HFF-Myc (cell line): ENCODE results near the gene PPP2R3B.

Experiments used
- DNase-seq: peaks from one replicate; pipeline ENCODE4 v3.0.0-alpha.2; 2011; ENCODE audit warnings: low read depth; ENCODE audit errors: extremely low read depth
- H3K4me3 ChIP-seq: replicated peaks from 2 replicates; pipeline ENCODE4 v1.5.1; 2011; ENCODE audit warnings: low read depth, mild to moderate bottlenecking, control low read depth, low read length
- CTCF ChIP-seq: IDR thresholded peaks from 2 replicates; pipeline ENCODE4 v1.5.1; 2012; ENCODE audit warnings: mild to moderate bottlenecking, low read depth, low read length, control low read depth; ENCODE audit errors: missing control alignments

PPP2R3B gene

GRCh38 chrX:361231-362145, 25.2 kb downstream of the PPP2R3B start:
- no peak for DNase-seq
- no peak overlapping the region for H3K4me3 ChIP-seq
- TF ChIP-seq CTCF, result no peak

GRCh38 chrX:360496-361150, 26.1 kb downstream of the PPP2R3B start:
- no peak for TF ChIP-seq CTCF
- H3K4me3 ChIP-seq, result no peak overlapping the region
- no peak for DNase-seq

- no peak for DNase-seq
- TF ChIP-seq CTCF, result no peak
- no peak overlapping the region for H3K4me3 ChIP-seq
These were observed 28.0 kb downstream of the PPP2R3B start for GRCh38 chrX:358651-359143.

GRCh38 chrX:357693-358471, 28.8 kb downstream of the PPP2R3B start:
- no peak for TF ChIP-seq CTCF
- DNase-seq, result no peak
- H3K4me3 ChIP-seq, result no peak overlapping the region

- no peak overlapping the region for H3K4me3 ChIP-seq
- TF ChIP-seq CTCF, result no peak
- no peak for DNase-seq
These were observed 29.5 kb downstream of the PPP2R3B start for GRCh38 chrX:357035-357692.

GRCh38 chrX:356385-357034, 30.2 kb downstream of the PPP2R3B start:
- H3K4me3 ChIP-seq, result no peak overlapping the region
- peak; percentile 86 for DNase-seq
- TF ChIP-seq CTCF, result no peak
